SK-N-SH (cell line): Measurements from ENCODE around the gene RPL22.

ENCODE experiments used
- CTCF ChIP-seq: fragments of 200-600 bp; sonication (generic); IDR thresholded peaks from 2 replicates; pipeline ENCODE4 v1.6.1; 2017; ENCODE audit warnings: antibody characterized with exemption, mild to moderate bottlenecking, moderate library complexity
- EP300 ChIP-seq, 2 experiments: IDR thresholded peaks; 2 replicates each; pipeline versions ENCODE4 v1.4.0 to v1.6.1; 2012; ENCODE audit warnings: borderline replicate concordance in 1 of 2, low read depth in 1 of 2, low read length in 1 of 2
- GABPA ChIP-seq: IDR thresholded peaks from 2 replicates; pipeline ENCODE4 v1.4.0; 2012; ENCODE audit warnings: low read depth, mild to moderate bottlenecking
- GATA2 ChIP-seq: sonication (generic); formaldehyde crosslinking; IDR thresholded peaks from 2 replicates; pipeline ENCODE4 v1.5.0; 2020; ENCODE audit warnings: mild to moderate bottlenecking, missing genetic modification reagents
- MEF2A ChIP-seq: IDR thresholded peaks from 2 replicates; pipeline ENCODE4 v1.4.0; 2012; ENCODE audit warnings: low read depth, borderline replicate concordance
- NRF1 ChIP-seq: IDR thresholded peaks from 2 replicates; pipeline ENCODE4 v1.6.1; 2012; ENCODE audit warnings: low read depth, mild to moderate bottlenecking, low read length
- RCOR1 ChIP-seq: fragments of 150-350 bp; IDR thresholded peaks from 2 replicates; pipeline ENCODE4 v1.6.1; 2017; ENCODE audit warnings: antibody characterized with exemption, low read length
- RFX5 ChIP-seq: IDR thresholded peaks from 2 replicates; pipeline ENCODE4 v1.6.1; 2012; ENCODE audit warnings: mild to moderate bottlenecking, improper control_type of control experiment, low read length
- RXRA ChIP-seq: IDR thresholded peaks from 2 replicates; pipeline ENCODE4 v1.4.0; 2012; ENCODE audit warnings: low read depth, mild to moderate bottlenecking, borderline replicate concordance
- TAF1 ChIP-seq: IDR thresholded peaks from 2 replicates; pipeline ENCODE4 v1.6.1; 2012; ENCODE audit warnings: low read depth, mild to moderate bottlenecking, low read length, moderate library complexity, borderline replicate concordance
- TEAD4 ChIP-seq: IDR thresholded peaks from 2 replicates; pipeline ENCODE4 v1.4.0; 2012; ENCODE audit warnings: mild to moderate bottlenecking, borderline replicate concordance; ENCODE audit not compliant: insufficient read depth

- TF ChIP-seq CTCF (no peak), TEAD4 (no peak), GATA2 (no peak), RFX5 (no peak), EP300 (IDR thresholded peaks at IDR 0.05; ENCODE audit: borderline replicate concordance in 1 of 2, low read depth in 1 of 2, low read length in 1 of 2) (no peak), MEF2A (no peak), NRF1 (no peak), RXRA (no peak), TAF1 (no peak), GABPA (no peak), RCOR1 (no peak)
Measured at GRCh38 chr1:6239950-6240768, 40.8 kb upstream of the RPL22 start.
